Muscle layer of colon (tissue), 2 donors: Measurements from ENCODE around the gene ZC3H6.

Experiments used
- H3K27ac ChIP-seq: one replicate; pipeline ENCODE4 v1.7.0; 2013; ENCODE audit warnings: low read depth, mild to moderate bottlenecking, low read length, moderate library complexity
- H3K27me3 ChIP-seq, 2 donors: one replicate each; pipeline ENCODE4 v1.7.0; 2013; ENCODE audit warnings: low read length in 2 of 2, mild to moderate bottlenecking in 2 of 2; ENCODE audit not compliant: insufficient read depth in 2 of 2, control insufficient read depth in 1 of 2
- H3K36me3 ChIP-seq: one replicate; pipeline ENCODE4 v1.7.0; 2013; ENCODE audit warnings: mild to moderate bottlenecking, low read length; ENCODE audit not compliant: insufficient read depth
- H3K4me1 ChIP-seq: one replicate; pipeline ENCODE4 v1.7.0; 2013; ENCODE audit warnings: mild to moderate bottlenecking, low read length; ENCODE audit not compliant: insufficient read depth
- H3K4me3 ChIP-seq, 2 donors: one replicate each; pipeline ENCODE4 v1.7.0; 2013; ENCODE audit warnings: low read length in 2 of 2, low read depth in 1 of 2, mild to moderate bottlenecking in 1 of 2, moderate library complexity in 1 of 2
- H3K9ac ChIP-seq: one replicate; pipeline ENCODE4 v1.7.0; 2013; ENCODE audit warnings: low read length
- H3K9me3 ChIP-seq: one replicate; pipeline ENCODE4 v1.7.0; 2013; ENCODE audit warnings: mild to moderate bottlenecking, low read length
- donor health status: abdominal sarcoma.
- donor health status: Adenocarcinoma of cecum.

ZC3H6 gene

DNA sequence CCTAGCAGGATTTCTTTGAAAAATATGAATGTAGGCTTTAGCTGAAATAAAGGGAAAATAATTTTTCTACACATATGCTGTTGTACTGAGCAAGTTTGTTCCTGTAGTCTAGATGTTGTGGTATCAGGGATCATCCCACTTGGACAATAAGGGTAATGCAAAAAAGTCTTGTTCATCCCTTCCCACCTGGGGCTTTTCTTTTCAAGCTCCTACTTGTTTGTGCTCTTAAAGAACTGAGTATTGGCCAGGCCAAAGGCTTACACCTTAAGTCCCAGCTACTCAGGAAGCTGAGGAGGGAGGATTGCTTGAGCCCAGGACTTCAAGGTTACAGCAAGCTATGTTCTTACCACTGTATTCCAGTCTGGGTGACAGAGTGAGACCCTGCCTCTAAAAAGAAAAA, 35.5 kb downstream of the ZC3H6 start:
- Histone ChIP-seq H3K4me3 (no peak overlapping the region), H3K9me3 (no peaks in the 10 kb centered on the region), H3K27me3 (no peaks in the 10 kb centered on the region), H3K4me1 (no peaks in the 10 kb centered on the region), H3K27ac (no peak overlapping the region), H3K36me3 (peaks cover 10% of the 10 kb centered on the region), H3K9ac (no peak overlapping the region)

DNA sequence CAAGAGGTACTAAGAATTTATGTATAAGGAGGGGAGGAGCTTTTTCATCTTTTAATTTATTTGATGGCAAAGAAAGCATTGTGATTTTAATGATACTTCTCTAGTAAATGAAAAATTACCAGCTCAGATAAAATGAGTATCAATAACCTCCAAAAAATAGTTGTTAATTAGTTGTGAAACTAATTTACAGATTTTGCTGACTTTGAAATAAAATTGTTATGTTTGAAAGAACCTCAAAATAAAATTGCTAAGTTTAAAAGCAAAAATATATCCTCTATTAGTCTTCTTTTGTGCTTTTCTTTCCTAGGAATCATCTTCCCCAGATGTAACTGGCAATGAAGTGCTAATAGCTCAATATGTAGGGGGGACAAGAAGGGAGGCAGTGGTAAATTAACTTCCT, 36.5 kb downstream of the ZC3H6 start:
- Histone ChIP-seq H3K4me1 (no peaks in the 10 kb centered on the region), H3K36me3 (peaks cover 6% of the 10 kb centered on the region), H3K9ac (no peak overlapping the region), H3K4me3 (no peak overlapping the region), H3K9me3 (no peaks in the 10 kb centered on the region), H3K27ac (no peak overlapping the region), H3K27me3 (no peaks in the 10 kb centered on the region)

DNA sequence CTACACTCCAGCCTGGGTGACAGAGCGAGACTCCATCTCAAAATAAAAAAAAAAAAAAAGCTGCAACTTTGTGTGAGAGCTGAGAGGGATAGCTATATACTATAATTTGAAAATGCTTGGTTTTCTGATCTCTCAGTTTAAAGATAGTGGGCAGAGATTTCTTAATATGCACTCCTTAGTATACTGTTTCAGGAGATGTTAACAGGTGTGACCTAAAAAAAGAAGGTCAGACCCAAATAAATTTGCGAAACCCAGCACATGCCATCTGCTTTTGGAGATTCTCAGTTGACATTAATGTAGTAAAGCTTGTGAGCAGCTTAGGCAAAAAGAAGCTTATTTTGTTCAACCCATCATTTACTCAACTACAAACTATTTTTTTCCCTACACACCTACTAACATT, 37.4 kb downstream of the ZC3H6 start:
- Histone ChIP-seq H3K9ac (no peak overlapping the region), H3K27ac (no peak overlapping the region)

DNA sequence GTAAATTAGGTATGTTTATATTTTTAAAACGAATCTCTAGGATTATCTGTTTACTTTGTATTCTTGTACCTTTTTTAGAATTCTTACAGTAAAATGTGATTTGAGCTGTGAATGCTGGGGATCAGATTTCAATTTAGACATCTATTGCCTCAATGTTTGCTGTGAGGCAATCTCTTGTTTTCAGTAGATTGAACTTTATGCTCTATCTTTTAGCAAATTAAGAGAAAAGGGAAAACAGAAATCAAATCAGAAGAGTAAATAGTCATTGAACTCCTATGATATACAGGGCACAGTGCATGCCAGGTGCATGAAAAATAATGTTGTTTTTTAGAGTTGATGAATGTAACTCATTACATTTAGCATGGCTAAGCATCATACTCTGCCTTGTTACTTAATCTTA, 39.5 kb downstream of the ZC3H6 start:
- peaks cover 6% of the 10 kb centered on the region for H3K36me3 ChIP-seq
- no peak overlapping the region for H3K27ac ChIP-seq
- no peaks in the 10 kb centered on the region for H3K4me1 ChIP-seq
- H3K27me3 ChIP-seq = no peaks in the 10 kb centered on the region
- H3K9ac ChIP-seq = no peak overlapping the region
- H3K4me3 ChIP-seq = no peak overlapping the region
- H3K9me3 ChIP-seq = no peaks in the 10 kb centered on the region

More for the DNA sequence above, 37.4 kb downstream of the ZC3H6 start:
- no peak overlapping the region for H3K4me3 ChIP-seq
- no peaks in the 10 kb centered on the region for H3K27me3 ChIP-seq
- H3K9me3 ChIP-seq = no peaks in the 10 kb centered on the region
- H3K4me1 ChIP-seq = no peaks in the 10 kb centered on the region
- peaks cover 6% of the 10 kb centered on the region for H3K36me3 ChIP-seq

DNA sequence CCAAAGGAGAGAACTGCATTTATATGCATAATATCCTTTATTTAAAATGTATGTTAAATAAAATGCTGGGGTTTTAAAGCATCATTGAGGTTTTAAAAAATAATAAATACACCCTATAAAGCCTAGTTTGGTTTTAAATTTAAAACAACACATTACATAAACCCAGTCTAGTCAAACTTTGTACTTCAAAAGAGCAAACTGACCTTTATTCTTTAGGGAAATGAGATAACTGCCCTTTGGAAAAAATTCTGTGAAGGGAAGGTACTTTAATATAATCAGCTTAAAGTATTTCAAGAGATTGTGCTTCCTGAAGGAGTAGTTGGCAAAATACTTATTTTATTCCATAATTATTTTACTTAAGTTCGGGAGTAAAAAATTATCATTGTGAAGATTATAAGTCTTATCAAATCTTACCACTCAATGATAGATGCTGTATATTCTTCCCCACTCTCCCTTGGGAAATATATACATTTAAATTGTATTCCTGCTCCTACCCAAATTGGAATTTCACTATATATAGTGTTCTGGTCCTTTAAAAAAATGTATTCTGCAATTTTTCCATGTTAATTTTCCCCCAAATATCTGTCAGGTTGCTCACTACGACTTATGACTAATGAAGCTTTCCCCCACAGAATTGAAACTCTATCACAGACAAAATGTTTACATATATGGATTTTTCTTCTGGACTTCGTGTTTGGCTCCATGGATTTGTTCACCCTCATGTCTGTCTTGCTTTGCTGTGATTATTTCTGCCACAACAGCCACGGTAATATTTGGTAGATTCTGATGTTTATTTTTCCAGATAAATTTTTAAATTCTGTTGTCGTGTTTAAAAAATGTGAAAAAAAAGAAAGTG, 42.1 kb downstream of the ZC3H6 start:
- no peak overlapping the region for H3K27ac ChIP-seq
- no peak overlapping the region for H3K9ac ChIP-seq
- H3K27me3 ChIP-seq = no peaks in the 10 kb centered on the region
- H3K4me1 ChIP-seq = no peaks in the 10 kb centered on the region
- no peak overlapping the region for H3K4me3 ChIP-seq
- no peaks in the 10 kb centered on the region for H3K9me3 ChIP-seq
- peaks cover 3% of the 10 kb centered on the region for H3K36me3 ChIP-seq

DNA sequence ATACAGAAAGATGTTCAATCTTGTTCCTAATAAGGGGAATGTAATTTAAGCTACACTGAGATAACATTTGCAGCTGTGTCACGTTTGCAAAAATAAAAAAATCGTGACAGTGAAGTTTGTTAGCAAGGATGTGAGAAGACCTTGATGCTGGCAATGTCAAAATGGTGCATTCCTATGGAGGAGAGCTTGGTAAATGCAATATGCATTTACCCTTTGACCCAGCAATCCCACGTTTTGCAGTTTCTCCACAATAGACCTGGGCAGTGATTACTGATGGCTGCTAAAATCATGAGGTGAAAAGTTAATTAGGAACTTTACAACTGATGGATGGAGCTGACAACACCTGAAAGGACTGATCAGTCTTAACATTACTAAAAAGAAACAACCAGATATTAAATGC, 43.1 kb downstream of the ZC3H6 start:
- no peaks in the 10 kb centered on the region for H3K4me1 ChIP-seq
- no peak overlapping the region for H3K4me3 ChIP-seq
- H3K9me3 ChIP-seq = no peaks in the 10 kb centered on the region
- no peak overlapping the region for H3K9ac ChIP-seq
- peaks cover 7% of the 10 kb centered on the region for H3K36me3 ChIP-seq
- no peak overlapping the region for H3K27ac ChIP-seq
- H3K27me3 ChIP-seq = no peaks in the 10 kb centered on the region

DNA sequence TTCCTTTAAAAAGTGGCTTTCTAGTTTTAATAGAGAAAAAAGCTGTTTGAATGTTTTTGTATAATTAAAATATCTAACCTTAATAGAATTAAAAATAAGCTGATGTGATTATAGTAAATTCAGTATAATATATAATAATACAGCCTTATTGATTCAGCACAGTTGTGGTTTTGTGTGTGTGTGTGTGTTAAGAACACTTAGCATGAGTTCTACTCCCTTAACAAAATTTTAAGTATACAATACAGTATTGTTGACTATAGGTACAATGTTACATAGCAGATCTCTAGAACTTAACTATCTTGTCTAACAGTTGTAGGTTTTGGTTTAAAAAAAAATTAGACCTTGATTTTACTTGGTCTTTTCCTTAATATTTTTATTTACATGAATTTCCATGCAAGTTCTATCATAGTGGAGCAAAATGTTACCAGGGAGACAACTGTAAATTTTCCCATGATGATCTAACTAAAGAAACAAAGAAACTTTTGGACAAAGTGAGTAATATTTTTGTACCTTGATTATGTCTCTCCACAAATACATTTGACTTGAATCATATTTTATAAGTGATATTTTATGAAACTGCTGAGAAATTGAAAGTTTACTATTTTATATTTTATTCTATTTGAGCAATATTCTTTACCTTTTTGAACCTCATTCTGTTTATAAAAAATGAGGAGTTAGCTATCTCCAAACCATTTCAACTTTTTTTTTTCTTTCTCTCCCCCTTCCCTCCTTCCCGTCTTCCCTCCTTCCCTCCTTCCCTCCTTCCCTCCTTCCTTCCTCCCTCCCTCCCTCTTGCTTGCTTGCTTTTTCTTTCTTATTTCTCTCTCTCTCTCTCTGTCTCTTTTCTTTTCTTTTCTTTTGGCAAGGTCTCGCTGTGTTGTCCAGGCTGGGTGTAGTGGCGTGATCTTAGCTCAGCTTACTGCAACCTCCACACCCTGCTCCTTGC, 46.3 kb downstream of the ZC3H6 start:
- no peak overlapping the region for H3K27ac ChIP-seq
- peaks cover 19% of the 10 kb centered on the region for H3K36me3 ChIP-seq
- no peaks in the 10 kb centered on the region for H3K27me3 ChIP-seq
- no peaks in the 10 kb centered on the region for H3K4me1 ChIP-seq
- no peak overlapping the region for H3K9ac ChIP-seq
- no peak overlapping the region for H3K4me3 ChIP-seq
- no peaks in the 10 kb centered on the region for H3K9me3 ChIP-seq

DNA sequence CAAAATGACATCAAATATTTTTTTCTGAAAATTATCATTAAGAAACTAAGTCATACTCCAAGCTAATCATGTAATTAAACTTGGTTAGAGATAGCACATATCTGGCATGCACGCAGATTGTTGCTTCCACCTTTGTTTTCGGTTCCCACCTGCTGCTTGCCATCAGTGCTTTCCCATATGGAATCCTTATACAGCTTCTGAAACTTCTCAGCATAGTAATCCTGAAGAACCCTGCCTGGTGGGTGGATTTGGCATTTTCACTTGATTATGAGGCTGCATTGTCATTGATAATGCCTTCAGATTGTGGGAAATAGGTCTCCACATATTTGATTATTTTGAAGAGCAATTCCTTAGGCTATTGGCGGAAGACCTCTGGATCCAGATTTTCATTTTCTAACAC, 47.5 kb downstream of the ZC3H6 start:
- H3K4me3 ChIP-seq = no peak overlapping the region
- no peaks in the 10 kb centered on the region for H3K9me3 ChIP-seq
- no peaks in the 10 kb centered on the region for H3K4me1 ChIP-seq
- H3K27me3 ChIP-seq = no peaks in the 10 kb centered on the region
- H3K27ac ChIP-seq = no peak overlapping the region
- peaks cover 21% of the 10 kb centered on the region for H3K36me3 ChIP-seq
- no peak overlapping the region for H3K9ac ChIP-seq

DNA sequence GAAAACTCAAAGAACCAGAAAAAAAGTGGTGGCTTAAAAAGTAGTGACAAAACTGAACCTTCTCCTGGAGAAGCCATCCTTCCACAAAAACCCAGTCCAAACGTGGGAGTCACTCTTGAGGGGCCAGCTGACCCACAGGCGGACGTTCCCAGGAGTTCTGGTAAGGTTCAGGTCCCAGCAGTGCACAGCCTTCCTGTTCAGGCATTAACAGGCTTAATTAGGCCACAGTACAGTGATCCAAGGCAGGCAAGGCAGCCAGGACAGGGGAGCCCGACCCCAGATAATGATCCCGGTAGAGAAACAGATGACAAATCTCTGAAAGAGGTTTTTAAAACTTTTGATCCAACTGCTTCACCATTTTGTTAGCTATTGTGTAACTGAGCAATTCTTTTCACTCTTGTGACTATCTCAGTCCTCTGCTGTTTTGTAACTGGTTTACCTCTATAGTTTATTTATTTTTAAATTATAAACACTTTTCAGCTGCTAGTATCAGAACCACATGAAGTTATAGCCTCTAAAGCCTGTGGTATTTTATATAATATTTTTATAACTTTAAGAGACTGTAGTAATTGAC, 56.8 kb downstream of the ZC3H6 start:
- Histone ChIP-seq H3K36me3 (peaks cover 12% of the 10 kb centered on the region), H3K27me3 (no peaks in the 10 kb centered on the region), H3K27ac (no peak overlapping the region), H3K4me1 (no peaks in the 10 kb centered on the region), H3K9ac (no peak overlapping the region), H3K4me3 (no peak overlapping the region), H3K9me3 (no peaks in the 10 kb centered on the region)

DNA sequence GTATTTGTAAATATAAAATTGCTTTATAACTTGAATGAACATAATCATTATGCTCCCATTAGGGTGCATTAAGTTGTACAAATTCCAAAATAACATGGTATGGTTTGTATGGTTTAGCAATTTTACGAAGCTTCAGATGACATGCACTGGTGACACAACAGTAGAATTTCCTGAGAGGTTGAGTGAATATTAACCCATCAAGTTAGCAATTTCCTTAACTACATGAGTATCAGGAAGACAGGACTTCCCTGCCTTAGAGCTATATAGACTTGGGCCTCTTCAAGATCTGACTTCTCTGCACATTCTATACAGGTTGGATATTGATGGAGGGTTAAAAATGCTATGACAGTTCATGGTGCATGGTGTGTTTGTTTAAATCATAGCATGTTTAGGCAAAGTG, 60.2 kb downstream of the ZC3H6 start:
- H3K27me3 ChIP-seq = no peaks in the 10 kb centered on the region
- H3K27ac ChIP-seq = no peak overlapping the region
- H3K4me3 ChIP-seq = no peak overlapping the region
- H3K36me3 ChIP-seq = peaks cover 8% of the 10 kb centered on the region
- no peak overlapping the region for H3K9ac ChIP-seq
- no peaks in the 10 kb centered on the region for H3K9me3 ChIP-seq
- H3K4me1 ChIP-seq = no peaks in the 10 kb centered on the region

DNA sequence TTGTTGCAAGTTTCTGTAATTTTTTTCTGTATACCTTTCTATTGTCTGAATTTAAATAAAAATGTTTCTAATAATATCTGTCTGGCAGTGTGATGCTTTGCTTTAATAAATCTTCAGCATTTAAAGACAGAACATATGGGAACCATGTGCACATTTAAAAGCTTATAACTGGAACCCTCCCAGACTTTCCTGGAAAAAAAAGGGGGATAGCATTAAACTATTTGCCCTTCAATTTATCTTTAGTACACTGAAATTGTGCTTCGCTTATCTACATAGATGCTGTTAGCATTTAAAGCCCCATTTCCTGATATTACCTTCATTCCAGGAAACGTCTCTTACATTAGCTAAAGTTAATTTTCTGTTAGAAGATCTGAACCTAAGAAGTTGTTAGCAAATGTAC, 64.6 kb downstream of the ZC3H6 start:
- no peaks in the 10 kb centered on the region for H3K9me3 ChIP-seq
- H3K9ac ChIP-seq = no peak overlapping the region
- no peak overlapping the region for H3K4me3 ChIP-seq
- no peaks in the 10 kb centered on the region for H3K27me3 ChIP-seq
- no peaks in the 10 kb centered on the region for H3K36me3 ChIP-seq
- no peaks in the 10 kb centered on the region for H3K4me1 ChIP-seq
- no peak overlapping the region for H3K27ac ChIP-seq
